Stomach smooth muscle (tissue), 2 donors: ENCODE data around the gene TPPP.
A peak's percentile ranks its signal among the peaks of the same experiment; 100 is the strongest.

Experiments used
- H3K27ac ChIP-seq: one replicate; pipeline ENCODE4 v1.7.0; 2013; ENCODE audit warnings: mild to moderate bottlenecking, low read length, inconsistent platforms
- H3K27me3 ChIP-seq, 2 donors: one replicate each; pipeline ENCODE4 v1.7.0; 2013; ENCODE audit warnings: low read length in 2 of 2; ENCODE audit not compliant: insufficient read depth in 2 of 2, control insufficient read depth in 1 of 2
- H3K36me3 ChIP-seq, 2 donors: one replicate each; pipeline ENCODE4 v1.7.0; 2013; ENCODE audit warnings: low read length in 2 of 2; ENCODE audit not compliant: control insufficient read depth in 2 of 2, insufficient read depth in 2 of 2
- H3K4me1 ChIP-seq: one replicate; pipeline ENCODE4 v1.7.0; 2013; ENCODE audit warnings: low read length; ENCODE audit not compliant: control insufficient read depth, insufficient read depth
- H3K4me3 ChIP-seq, 2 donors: one replicate each; pipeline ENCODE4 v1.7.0; 2013; ENCODE audit warnings: low read length in 2 of 2
- H3K9ac ChIP-seq, 2 donors: one replicate each; pipeline ENCODE4 v1.7.0; 2013; ENCODE audit warnings: low read length in 2 of 2, mild to moderate bottlenecking in 1 of 2
- H3K9me3 ChIP-seq, 2 donors: one replicate each; pipeline ENCODE4 v1.7.0; 2013; ENCODE audit warnings: low read length in 2 of 2; ENCODE audit not compliant: control insufficient read depth in 2 of 2
- donor health status: healthy.
- donor health status: Pancreatic carcinoma.

TPPP gene

DNA sequence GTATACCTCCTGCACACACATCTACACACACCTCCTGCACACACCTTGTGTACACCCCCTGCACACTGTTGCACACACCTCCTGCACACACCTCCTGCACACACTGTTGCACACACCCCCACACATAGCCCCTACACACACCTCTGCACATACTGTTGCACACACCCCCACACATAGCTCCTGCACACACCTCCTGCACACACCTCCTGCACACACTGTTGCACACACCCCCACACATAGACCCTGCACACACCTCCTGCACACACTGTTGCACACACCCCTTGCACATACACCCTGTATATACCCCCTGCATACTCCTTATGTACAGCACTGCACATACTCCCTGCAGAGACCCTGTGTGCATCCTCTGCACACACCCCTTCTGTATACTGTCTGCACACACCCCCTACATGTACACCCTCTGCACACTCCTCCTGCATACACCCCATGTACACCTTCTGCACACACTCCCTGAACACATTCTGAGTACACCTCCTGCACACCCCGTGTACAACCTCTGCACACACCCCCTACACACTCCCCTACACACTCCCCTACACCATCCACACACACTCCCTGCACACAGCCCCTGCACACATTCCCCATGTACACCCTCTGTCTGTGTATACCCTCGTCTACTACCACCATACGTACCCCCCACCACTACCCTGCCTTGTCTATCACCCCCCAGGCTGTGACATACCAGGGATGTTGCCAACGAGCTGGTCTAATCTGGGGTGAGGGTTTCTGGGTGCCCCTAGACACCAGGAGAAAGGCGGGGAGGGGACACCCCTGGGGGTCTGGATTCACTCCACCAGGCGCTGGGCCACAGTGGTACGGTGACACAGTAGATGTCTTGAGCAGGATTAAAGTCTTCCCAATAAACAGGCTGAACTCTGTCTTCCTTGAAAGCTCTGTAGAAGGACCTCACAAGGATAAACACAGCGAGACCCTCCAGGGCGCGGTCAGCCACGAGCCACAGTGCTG lies 82.1 kb downstream of the TPPP start:
- Histone ChIP-seq H3K9ac (no peak overlapping the region), H3K27ac (no peak overlapping the region), H3K9me3 (no peaks in the 10 kb centered on the region), H3K36me3 (no peaks in the 10 kb centered on the region), H3K4me3 (peak overlapping the region; percentile 17 to 80), H3K27me3 (peaks cover 0 to 7% of the 10 kb centered on the region in 2 donors), H3K4me1 (peaks cover 11% of the 10 kb centered on the region)

DNA sequence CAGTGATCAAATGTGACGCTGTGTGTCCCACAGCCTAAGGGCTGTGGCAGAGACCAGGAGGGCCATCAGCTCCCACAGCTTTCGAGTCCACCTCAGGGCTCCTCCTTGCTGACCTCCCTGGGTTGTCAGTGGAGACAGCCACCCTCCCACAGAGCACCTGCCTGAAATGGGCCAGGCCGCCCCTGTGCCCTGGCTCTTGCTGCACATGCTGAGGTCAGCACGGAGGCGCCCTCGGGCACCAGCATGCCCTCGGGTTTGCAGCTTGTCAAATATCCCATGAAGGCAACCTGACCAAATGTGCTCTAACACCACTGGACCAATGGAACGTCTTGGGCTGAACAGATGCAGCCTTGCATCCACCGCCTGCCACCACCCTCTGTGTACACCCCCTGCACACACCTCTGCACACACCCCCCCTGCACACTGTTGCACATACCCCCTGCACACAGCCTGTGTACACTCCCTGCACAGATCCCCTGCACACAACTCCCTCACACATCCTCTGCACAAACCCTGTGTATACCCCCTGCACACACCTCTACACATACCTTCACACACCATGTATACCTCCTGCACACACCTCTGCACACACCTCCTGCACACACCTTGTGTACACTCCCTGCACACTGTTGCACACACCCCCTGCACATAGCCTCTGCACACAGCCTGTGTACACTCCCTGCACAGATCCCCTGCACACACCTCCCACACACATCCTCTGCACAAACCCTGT lies 83.0 kb downstream of the TPPP start:
- Histone ChIP-seq H3K9me3 (no peaks in the 10 kb centered on the region), H3K4me3 (no peak overlapping the region), H3K36me3 (no peaks in the 10 kb centered on the region), H3K9ac (no peak overlapping the region), H3K4me1 (peaks cover 11% of the 10 kb centered on the region), H3K27ac (no peak overlapping the region), H3K27me3 (peaks cover 0 to 7% of the 10 kb centered on the region in 2 donors)
